Measurements from ENCODE around the gene GPR34.
"Not testable (repeated sequence)": the region's sequence is repeated elsewhere in the genome, so short reads cannot be mapped to it uniquely, and the experiment has no call there.

The GPR34 gene, protein sequence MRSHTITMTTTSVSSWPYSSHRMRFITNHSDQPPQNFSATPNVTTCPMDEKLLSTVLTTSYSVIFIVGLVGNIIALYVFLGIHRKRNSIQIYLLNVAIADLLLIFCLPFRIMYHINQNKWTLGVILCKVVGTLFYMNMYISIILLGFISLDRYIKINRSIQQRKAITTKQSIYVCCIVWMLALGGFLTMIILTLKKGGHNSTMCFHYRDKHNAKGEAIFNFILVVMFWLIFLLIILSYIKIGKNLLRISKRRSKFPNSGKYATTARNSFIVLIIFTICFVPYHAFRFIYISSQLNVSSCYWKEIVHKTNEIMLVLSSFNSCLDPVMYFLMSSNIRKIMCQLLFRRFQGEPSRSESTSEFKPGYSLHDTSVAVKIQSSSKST

DNA sequence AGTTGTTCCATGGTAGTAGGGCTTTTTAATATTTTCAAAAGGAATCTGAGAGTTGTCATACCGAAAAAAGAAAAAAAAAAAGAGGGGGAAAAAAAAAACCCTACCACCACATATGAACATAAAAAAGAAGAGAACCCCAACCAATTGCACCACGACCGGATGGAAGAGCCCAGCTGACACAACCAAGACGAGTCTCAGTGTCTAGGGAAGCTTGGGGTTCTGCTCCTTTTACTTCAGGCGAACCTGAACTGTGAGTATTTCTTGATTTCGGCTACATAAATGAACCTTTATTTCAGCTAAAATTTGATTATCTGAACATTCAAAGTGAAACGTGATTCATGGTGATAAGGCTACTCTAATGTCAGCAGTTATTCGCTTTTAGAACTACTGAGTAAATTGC, at the start of gene GPR34:
GPR34 (plus strand) TSS at position 139 of the 400 bp plus-strand sequence. CDS start 6,661 bp downstream, outside the sequence.
- peak; percentile 40 for DNase-seq

GRCh38 chrX:41646201-41646600, 42.6 kb upstream of the GPR34 start:
- DNase-seq: not testable (repeated sequence)

DNA sequence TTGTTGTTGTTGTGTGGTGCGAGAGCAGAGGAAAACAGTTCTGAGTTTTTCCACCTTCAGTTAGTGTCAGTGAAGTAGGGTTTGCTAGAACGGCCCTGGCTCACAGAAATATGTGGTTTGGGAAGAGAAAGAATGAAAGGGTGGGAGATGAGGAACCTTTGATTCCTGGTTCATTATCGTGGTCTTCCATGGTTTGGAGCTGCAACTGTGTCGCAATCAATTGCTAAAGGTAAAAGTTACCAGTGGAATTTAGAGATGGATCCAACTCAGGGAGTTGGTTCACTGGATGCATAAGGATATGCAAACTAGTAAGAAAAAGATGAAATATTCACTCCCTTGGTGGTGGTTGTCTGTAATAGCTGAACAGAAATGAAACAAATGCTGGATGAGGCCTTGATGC, 35.6 kb upstream of the GPR34 start:
- DNase-seq: no peak

- DNase-seq: no peak
Observed at GRCh38 chrX:41655101-41655500, 33.7 kb upstream of the GPR34 start.

DNA sequence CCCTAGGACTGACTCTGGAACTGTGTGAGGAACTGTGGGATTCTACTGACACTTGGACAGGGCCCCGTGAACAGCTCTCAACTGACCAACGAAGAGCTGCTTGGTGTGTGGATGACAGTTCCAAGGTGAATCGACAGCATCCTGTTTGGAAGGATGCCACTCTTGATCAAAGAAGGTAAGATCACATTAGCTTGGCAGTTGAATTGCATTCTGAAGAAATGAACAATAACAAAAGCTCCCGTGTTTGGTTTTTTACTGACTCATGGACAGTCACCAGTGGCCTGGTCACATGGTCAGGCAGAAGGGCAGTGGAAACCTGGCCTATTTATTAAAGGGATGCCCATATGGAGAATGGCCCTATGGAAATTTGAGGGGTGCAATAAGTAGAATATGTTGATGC, 33.1 kb upstream of the GPR34 start:
- DNase-seq: no peak

DNA sequence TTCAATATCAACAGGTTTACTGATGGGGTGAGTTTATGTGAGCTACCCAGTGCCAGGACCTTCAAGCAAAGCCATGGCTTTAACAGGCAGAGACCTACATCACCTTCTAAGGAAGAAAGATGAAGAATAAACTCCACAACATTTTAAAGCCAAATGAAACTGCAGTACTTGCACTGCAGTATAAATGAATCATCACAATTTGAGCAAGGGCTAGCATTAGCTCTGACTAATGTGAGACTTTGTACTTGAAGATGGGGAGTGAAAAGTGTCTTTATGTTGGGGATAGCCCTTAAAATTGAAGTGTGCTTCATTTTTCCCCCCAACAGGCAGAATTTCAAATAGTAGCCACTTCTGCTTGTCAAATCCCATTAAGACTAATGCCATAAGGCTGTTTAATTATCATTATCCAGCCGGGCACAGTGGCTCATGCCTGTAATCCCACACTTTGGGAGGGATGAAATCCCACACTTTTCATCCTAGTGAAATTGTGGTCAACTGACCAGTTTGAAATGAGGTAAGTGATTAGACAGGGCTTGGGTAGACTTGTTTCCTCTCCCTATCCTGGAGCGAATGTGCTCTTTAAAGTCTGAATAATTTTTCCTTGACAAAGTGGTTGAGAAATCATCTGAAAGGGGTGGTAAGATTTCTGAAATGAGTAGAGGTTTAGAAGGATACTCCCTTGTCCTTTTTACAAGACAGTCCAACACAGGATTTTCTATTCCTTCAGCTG, 27.2 kb upstream of the GPR34 start:
- DNase-seq: no peak

- DNase-seq: peak; percentile 37
Observed at GRCh38 chrX:41664375-41664901, 24.3 kb upstream of the GPR34 start.

DNA sequence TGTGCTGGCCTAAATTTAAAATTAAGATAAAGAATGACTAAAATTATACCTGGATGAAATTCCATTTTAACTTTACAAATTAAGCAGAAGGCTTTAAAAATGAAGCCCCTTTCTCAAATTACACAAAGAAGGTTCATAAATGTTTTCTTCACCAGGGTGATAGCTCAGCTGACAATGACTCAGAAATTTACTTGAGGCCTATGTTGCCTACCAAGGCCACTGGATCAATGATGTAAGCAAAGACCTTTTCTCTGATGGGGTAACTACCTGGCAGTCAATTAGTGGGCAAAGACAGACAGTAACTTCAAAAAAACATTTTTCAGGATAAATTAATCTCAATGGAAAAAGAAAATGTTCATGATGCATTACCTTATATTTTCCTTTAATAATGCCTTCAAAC, 23.9 kb upstream of the GPR34 start:
- DNase-seq: no peak

GRCh38 chrX:41665686-41666085, 23.1 kb upstream of the GPR34 start:
- peak; percentile 3 for DNase-seq

- DNase-seq: peak; percentile 14
Observed at GRCh38 chrX:41666251-41666650, 22.5 kb upstream of the GPR34 start.

GRCh38 chrX:41667631-41668030, 21.1 kb upstream of the GPR34 start:
- DNase-seq: no peak

GRCh38 chrX:41670112-41670511, 18.7 kb upstream of the GPR34 start:
- DNase-seq: no peak

DNA sequence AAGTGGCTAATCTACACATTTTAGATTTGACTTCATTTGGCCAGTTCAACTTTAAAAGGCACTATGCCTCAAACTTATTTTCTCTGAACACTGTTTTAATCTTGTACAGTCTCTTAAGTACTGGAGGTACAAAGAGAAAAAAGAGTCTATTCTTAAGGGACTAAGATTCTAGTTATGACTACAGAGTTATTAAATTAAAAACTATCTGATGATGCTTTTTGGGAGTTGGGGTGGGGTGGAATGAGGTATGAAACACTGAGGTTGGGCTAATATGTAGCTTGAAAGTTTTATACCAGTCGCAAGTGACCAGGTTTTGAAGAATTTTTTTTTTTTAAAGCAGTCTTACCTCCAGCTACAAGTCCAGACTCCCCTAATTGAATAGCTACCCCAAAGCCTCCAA, 17.7 kb upstream of the GPR34 start:
- DNase-seq: no peak

DNA sequence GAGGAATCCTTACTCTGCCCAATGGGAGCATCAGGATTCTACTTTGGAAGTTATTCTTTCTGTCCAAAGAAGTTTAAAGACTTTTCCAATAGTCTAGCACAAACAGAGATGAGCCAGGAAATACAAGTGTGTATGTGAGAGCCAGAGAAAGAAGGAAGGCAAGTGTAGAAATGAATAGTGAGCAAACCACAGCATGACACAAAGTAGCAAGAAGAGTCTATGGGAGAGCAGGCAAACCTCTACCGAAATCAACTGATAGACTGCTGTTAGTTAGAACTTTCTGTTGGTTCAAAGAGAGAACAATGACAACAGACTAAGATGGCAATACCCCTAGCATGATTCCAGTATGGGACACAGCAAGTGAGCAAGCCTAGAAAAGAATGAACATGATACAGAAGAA, 16.1 kb upstream of the GPR34 start:
- no peak for DNase-seq

GRCh38 chrX:41676361-41676760, 12.4 kb upstream of the GPR34 start:
- not testable (repeated sequence) for DNase-seq

DNA sequence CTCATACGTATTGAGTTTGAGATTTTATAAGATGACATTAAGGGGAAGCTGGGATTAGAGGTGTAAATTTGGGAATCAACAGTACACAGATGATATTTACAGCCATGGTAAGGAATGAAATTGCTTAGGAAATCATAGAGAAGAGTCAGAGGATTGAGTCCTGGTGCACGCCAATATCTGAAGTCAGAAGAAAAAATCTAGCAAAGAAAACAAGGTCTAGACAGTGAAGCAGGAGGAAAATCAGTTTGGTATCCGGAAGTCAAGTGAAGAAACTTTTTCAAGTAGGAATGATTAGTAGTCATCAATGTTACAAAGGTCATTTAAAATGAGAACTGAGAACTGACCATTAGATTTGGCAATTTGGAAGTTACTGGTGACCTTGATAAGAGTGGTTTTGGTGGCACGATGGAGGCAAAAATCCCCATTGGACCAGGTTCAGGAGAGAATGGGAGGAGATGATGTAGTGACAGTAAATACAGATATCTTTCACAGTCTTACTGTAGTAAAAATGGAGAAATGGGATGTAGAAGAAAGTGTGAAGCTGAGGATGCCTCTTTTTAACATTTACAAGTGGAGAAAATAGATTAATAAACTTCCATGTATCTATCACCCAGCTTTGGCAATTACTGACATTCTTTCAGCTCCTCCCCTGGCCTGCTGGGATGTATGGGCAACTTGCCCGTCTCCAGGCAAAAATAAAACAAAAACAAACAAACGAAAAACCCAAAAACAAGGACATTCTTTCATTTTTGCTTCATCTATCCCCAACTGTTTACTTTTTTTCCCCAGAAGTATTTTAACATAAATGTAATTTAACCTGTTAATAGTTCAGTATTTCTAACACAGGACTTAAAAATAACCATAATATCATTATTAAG, 11.4 kb upstream of the GPR34 start:
- no peak for DNase-seq

DNA sequence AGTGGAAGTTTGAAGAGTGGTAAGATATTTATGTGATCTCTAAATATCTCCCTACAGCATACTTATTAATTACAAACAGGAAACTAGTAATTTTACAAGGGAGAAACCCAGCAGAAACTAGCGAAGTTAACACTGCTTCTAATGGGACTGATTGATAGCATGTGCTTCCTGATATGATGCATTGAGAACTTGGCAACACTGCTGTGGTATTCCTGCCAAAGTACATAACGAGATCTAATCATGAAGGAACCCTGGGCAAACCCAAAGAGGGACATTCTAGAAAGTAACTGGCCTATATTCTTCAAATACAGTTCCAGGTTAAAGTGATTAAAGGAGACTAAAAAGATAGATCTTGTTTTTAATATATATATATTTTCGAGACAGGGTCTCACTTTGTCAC, 4.6 kb upstream of the GPR34 start:
- DNase-seq: no peak

GRCh38 chrX:41684940-41685339, 3.8 kb upstream of the GPR34 start:
- no peak for DNase-seq

- DNase-seq: no peak
Observed at GRCh38 chrX:41686788-41687187, 2.0 kb upstream of the GPR34 start.

DNA sequence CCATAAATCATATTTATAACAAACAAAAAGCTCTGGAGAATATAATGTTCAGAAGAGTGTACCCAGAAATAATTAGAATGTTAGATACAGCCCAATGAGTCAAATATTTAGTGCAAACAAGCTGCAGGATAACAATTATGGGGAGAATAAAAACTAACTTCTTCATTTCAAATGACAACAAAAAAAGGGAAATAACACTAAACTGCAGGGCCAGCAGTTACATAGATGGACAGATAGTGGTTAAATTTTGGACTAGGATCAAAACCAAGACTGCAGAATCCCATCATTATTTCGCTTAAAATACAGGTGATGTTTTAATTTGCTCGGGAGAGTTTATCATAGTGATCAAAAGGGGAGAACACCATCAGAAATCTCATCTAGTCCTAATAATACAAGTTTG, 617 bp upstream of the GPR34 start:
- DNase-seq: no peak

DNA sequence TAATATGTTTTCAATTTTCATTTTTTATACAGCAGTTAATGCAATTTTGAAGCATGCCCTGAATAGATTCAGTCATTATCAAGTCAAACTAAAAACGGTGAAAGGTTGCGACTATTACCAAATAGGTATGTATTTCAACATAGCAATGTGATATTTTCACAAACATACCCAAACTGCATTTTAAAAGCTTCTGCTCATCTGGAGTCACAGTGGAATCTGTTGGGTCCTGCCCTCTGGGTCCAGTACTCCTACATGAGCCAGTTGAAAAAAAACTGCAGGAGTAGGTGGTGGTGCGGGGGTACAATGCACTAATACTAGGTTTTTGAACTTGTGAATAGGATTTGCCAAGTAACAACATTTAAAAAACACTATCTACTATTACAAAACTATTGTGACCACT, 938 bp downstream of the GPR34 start:
- no peak for DNase-seq

DNA sequence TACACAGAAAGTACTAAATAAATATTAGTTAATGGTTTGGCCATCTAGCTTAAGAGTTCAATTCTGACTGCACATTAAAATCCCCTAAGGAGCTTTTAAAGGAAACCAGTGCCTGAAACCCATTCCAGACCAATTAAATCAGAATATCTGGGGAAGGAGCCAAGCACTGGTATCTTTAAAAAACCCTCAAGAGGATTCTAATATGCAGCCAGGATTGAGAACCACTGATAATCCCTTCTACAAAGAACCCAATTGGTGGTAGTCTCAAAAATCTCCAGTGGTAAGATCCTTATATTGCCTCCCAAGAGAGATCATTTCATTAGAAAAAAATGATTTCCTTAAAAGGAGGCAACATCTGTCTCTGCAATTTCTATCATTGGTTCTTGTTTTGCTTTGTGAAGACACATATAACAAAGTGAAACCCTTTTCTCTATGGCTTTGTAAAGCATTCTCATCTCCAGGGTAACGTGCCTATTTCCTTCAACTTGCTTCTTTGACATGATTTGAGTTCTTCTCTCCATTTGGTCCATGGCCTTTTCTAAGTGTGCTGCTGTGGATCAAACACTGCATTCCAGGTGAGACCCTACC, 3.5 kb downstream of the GPR34 start:
- DNase-seq: no peak

DNA sequence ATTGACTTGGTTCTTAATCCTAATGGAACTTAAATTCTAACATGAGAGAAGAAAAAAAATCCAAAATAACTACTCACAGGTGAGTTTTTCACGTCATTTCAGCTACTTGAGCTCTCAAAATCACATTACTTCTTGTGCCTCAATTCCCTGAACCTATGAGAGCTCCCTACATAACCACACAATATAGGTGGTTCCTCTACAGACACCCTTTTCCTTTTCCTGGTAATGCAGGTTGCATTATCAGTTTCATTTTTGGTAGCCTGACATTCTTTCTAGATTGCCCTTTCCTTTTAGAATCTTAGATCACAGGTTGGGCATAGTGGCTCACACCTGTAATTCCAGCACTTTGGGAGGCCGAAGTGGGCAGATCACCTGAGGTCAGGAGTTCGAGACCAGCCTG, 4.3 kb downstream of the GPR34 start:
- DNase-seq: no peak

All from stimulated activated CD4-positive, alpha-beta T cell treated with anti-CD3 and anti-CD28 coated beads, Interleukin-15, amount 100 ng/mL, for 24 hours (primary cell).